CD4-positive, alpha-beta T cell treated with Interleukin-21 for 1 hour (primary cell): Measurements from ENCODE around the gene VANGL2.

Experiments used
- DNase-seq: peaks from one replicate; pipeline ENCODE4 v3.0.0-alpha.2; 2020

Gene VANGL2

GRCh38 chr1:160465123-160465522 lies 64.8 kb downstream of the VANGL2 start:
- no peak for DNase-seq

DNA sequence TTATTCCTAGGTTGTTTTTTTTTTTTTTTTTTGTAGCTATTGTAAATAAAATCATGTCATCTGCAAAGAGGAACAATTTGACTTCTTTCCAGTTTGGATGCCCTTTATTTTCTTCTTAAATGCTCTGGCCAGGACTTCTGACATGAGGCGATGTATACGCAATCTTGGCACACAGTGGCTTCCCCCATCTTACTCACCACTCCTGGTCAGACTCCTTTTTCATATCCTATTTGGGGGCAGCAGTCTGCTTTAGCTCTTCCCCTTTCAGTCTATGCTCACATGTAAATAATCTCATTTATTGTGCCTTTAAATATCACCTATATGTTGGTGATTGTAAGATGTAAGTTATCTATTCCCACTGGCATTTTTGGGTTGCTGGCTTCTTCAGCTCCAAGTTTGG lies 66.6 kb downstream of the VANGL2 start:
- DNase-seq, result no peak

DNA sequence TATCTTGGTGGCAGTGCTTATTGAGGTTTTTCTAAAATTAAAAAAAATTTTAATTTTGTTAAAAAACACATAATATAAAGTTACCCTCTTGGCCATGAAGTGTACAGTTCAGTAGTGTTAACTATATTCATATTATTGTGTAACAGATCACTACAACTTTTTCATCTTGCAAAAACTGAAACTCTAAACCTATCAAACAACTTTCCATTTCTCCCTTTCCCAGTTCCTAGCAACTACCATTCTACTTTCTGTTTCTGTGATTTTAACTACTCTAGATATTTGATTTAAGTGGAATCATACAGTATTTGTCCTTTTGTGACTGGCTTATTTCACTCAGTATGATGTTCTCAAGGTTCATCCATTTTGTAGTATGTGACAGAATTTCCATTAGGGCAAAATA lies 67.2 kb downstream of the VANGL2 start:
- DNase-seq, result no peak

GRCh38 chr1:160471253-160471652 lies 70.9 kb downstream of the VANGL2 start:
- peak; percentile 28 for DNase-seq

- DNase-seq, result no peak
Measured at GRCh38 chr1:160472112-160472511, 71.7 kb downstream of the VANGL2 start.

GRCh38 chr1:160474392-160475242 lies 74.3 kb downstream of the VANGL2 start:
- no peak for DNase-seq
